HepG2 (cell line): ENCODE data around the gene UBE2M. TPM values are rescaled to one million over a fixed set of nuclear protein-coding genes. Genes with fewer than 3 reads are reported as not detected.

Source experiments
- KMT2B ChIP-seq: IDR thresholded peaks from 2 replicates; pipeline ENCODE4 v1.6.1; 2016; ENCODE audit warnings: missing genetic modification reagents, missing compliant biosample characterization
- LCORL ChIP-seq, 2 experiments: fragments of 450-650 bp in 1 of 2; sonication (generic) in 1 of 2; formaldehyde crosslinking in 1 of 2; IDR thresholded peaks; 2 replicates each; pipeline versions ENCODE4 v1.5.0 to v1.6.1; 2017 to 2020; ENCODE audit warnings: antibody characterized with exemption in 1 of 2, missing genetic modification reagents in 1 of 2
- RXRA ChIP-seq: sonication (generic); formaldehyde crosslinking; IDR thresholded peaks from 2 replicates; pipeline ENCODE4 v1.5.1; 2020; ENCODE audit warnings: missing genetic modification reagents
- ZNF10 ChIP-seq: sonication (generic); formaldehyde crosslinking; IDR thresholded peaks from 2 replicates; pipeline ENCODE4 v1.4.0; 2020; ENCODE audit warnings: mild to moderate bottlenecking, low read depth, missing genetic modification reagents, borderline replicate concordance
- ZNF296 ChIP-seq: sonication (generic); formaldehyde crosslinking; conservative IDR thresholded peaks from 2 replicates; pipeline ENCODE4 v1.5.0; 2020; ENCODE audit warnings: mild to moderate bottlenecking, missing genetic modification reagents
- ZNF33B ChIP-seq: sonication (generic); formaldehyde crosslinking; IDR thresholded peaks from 2 replicates; pipeline ENCODE4 v1.5.1; 2020; ENCODE audit warnings: mild to moderate bottlenecking, missing genetic modification reagents
- ZNF430 ChIP-seq: sonication (generic); formaldehyde crosslinking; IDR thresholded peaks from 2 replicates; pipeline ENCODE4 v1.9.0; 2021; ENCODE audit warnings: mild to moderate bottlenecking, missing genetic modification reagents
- ZSCAN29 ChIP-seq: sonication (generic); formaldehyde crosslinking; conservative IDR thresholded peaks from 2 replicates; pipeline ENCODE4 v1.4.0; 2020; ENCODE audit warnings: mild to moderate bottlenecking, missing genetic modification reagents
- polyA plus RNA-seq, 8 experiments: library from polyadenylated mRNA; depleted of rRNA in 3 of 8; stranded (reverse) in 7 of 8; unstranded in 1 of 8; fragments of >200 nt; fragmentation: Illumina TruSeq in 4 of 8; extraction: Trizol in 4 of 8; gene quantifications; 2 replicates each; pipeline versions ENCODE4 v1.2.1 to v1.2.3, GENCODE V29; 2011 to 2016; ENCODE audit warnings: low read depth in 4 of 8, missing spikeins in 1 of 8, mixed read lengths in 1 of 8; ENCODE audit not compliant: insufficient read depth in 1 of 8
- total RNA-seq, 5 experiments: library from RNA; depleted of rRNA; stranded (reverse); fragments of >200 nt; fragmentation: Illumina TruSeq; extraction: Trizol; gene quantifications; 2 replicates each; pipeline ENCODE4 v1.2.3, GENCODE V29; 2016; ENCODE audit warnings: low read depth in 1 of 5
- TF ChIP-seq, protein P1 (sequence below): sonication (generic); formaldehyde crosslinking; IDR thresholded peaks from 2 replicates; pipeline ENCODE4 v1.4.0; 2020; ENCODE audit warnings: missing genetic modification reagents
- TF ChIP-seq, protein P2 (sequence below): sonication (generic); formaldehyde crosslinking; conservative IDR thresholded peaks from 2 replicates; pipeline ENCODE4 v1.4.0; 2020; ENCODE audit warnings: missing genetic modification reagents
- TF ChIP-seq, protein P3 (sequence below), 2 experiments: fragments of 450-650 bp in 1 of 2; sonication (generic) in 1 of 2; formaldehyde crosslinking in 1 of 2; IDR thresholded peaks; 2 replicates each; pipeline versions ENCODE4 v1.6.1 to v1.8.0; 2016 to 2022; ENCODE audit warnings: antibody characterized with exemption in 1 of 2, mild to moderate bottlenecking in 1 of 2, missing genetic modification reagents in 1 of 2

Gene UBE2M
- total and polyA plus RNA-seq, 2 of the 13 experiments (the other 11 are each of a cell fraction or from before 2014, with no cell fraction given) = 36.2 to 50.3 TPM

DNA sequence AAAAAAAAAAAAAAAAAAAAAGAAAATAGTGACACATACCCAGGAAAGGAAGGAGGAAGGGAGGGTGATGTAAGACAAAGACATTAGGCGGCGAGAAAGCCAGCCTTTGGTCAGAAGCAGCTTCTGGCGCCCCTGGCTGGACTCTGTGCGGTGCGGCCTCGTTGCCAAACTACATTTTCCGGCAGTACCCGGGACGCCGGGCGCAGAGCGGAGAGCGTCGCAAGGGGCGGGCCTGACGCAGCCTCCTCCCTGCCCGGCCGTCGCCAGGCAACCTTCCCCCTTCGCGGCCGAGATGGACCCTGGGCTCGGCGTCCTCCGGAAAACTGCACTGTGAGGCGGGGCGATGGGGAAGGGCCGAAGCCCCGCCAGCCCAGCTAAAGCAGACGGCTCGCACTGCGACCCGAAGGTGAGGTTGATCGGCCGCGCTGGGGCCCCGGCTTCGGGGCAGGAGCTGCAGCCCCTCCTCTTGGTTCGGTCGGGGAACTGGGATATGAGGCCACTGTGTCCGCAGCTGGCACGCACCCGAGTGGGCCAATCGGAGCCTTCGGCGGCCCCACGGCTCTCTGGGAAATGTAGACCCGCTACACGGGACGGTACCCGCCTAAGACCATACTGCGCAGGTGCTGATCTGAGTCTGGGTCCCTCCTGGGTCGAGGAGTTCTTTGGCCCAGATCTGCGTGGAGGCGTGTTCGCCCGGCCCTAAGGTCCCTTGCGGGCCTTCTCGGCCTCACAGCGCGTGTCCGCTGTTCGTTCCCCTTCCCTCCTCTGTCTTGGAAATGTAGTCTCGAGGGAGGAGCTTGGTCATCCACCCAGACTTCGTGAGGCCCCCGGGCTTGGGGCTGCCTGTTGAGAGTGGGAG lies 17.0 kb upstream of the UBE2M start (continued):
- TF ChIP-seq, protein P1, sequence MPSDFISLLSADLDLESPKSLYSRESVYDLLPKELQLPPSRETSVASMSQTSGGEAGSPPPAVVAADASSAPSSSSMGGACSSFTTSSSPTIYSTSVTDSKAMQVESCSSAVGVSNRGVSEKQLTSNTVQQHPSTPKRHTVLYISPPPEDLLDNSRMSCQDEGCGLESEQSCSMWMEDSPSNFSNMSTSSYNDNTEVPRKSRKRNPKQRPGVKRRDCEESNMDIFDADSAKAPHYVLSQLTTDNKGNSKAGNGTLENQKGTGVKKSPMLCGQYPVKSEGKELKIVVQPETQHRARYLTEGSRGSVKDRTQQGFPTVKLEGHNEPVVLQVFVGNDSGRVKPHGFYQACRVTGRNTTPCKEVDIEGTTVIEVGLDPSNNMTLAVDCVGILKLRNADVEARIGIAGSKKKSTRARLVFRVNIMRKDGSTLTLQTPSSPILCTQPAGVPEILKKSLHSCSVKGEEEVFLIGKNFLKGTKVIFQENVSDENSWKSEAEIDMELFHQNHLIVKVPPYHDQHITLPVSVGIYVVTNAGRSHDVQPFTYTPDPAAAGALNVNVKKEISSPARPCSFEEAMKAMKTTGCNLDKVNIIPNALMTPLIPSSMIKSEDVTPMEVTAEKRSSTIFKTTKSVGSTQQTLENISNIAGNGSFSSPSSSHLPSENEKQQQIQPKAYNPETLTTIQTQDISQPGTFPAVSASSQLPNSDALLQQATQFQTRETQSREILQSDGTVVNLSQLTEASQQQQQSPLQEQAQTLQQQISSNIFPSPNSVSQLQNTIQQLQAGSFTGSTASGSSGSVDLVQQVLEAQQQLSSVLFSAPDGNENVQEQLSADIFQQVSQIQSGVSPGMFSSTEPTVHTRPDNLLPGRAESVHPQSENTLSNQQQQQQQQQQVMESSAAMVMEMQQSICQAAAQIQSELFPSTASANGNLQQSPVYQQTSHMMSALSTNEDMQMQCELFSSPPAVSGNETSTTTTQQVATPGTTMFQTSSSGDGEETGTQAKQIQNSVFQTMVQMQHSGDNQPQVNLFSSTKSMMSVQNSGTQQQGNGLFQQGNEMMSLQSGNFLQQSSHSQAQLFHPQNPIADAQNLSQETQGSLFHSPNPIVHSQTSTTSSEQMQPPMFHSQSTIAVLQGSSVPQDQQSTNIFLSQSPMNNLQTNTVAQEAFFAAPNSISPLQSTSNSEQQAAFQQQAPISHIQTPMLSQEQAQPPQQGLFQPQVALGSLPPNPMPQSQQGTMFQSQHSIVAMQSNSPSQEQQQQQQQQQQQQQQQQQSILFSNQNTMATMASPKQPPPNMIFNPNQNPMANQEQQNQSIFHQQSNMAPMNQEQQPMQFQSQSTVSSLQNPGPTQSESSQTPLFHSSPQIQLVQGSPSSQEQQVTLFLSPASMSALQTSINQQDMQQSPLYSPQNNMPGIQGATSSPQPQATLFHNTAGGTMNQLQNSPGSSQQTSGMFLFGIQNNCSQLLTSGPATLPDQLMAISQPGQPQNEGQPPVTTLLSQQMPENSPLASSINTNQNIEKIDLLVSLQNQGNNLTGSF (CRISPR knock-in tag) = peak; percentile 42; the same call in 1 of the 2 replicates
- TF ChIP-seq KMT2B (CRISPR knock-in tag) = peak; percentile 61
- TF ChIP-seq, protein P2, sequence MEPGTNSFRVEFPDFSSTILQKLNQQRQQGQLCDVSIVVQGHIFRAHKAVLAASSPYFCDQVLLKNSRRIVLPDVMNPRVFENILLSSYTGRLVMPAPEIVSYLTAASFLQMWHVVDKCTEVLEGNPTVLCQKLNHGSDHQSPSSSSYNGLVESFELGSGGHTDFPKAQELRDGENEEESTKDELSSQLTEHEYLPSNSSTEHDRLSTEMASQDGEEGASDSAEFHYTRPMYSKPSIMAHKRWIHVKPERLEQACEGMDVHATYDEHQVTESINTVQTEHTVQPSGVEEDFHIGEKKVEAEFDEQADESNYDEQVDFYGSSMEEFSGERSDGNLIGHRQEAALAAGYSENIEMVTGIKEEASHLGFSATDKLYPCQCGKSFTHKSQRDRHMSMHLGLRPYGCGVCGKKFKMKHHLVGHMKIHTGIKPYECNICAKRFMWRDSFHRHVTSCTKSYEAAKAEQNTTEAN = 0 out of 2 replicates have a peak, but pooled peaks have one; percentile 15
- 0 out of 2 replicates have a peak, but pooled peaks have one; percentile 43 for TF ChIP-seq ZNF10 (CRISPR knock-in tag)
- no peak for TF ChIP-seq LCORL (IDR thresholded peaks at IDR 0.05)
- peak; percentile 58; the same call in 1 of the 2 replicates for TF ChIP-seq LCORL (CRISPR knock-in tag; IDR thresholded peaks at IDR 0.05)
- TF ChIP-seq ZNF33B = no peak; the same call in 1 of the 2 replicates
- no peak for TF ChIP-seq ZNF296
- TF ChIP-seq, protein P3, sequence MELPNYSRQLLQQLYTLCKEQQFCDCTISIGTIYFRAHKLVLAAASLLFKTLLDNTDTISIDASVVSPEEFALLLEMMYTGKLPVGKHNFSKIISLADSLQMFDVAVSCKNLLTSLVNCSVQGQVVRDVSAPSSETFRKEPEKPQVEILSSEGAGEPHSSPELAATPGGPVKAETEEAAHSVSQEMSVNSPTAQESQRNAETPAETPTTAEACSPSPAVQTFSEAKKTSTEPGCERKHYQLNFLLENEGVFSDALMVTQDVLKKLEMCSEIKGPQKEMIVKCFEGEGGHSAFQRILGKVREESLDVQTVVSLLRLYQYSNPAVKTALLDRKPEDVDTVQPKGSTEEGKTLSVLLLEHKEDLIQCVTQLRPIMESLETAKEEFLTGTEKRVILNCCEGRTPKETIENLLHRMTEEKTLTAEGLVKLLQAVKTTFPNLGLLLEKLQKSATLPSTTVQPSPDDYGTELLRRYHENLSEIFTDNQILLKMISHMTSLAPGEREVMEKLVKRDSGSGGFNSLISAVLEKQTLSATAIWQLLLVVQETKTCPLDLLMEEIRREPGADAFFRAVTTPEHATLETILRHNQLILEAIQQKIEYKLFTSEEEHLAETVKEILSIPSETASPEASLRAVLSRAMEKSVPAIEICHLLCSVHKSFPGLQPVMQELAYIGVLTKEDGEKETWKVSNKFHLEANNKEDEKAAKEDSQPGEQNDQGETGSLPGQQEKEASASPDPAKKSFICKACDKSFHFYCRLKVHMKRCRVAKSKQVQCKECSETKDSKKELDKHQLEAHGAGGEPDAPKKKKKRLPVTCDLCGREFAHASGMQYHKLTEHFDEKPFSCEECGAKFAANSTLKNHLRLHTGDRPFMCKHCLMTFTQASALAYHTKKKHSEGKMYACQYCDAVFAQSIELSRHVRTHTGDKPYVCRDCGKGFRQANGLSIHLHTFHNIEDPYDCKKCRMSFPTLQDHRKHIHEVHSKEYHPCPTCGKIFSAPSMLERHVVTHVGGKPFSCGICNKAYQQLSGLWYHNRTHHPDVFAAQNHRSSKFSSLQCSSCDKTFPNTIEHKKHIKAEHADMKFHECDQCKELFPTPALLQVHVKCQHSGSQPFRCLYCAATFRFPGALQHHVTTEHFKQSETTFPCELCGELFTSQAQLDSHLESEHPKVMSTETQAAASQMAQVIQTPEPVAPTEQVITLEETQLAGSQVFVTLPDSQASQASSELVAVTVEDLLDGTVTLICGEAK (IDR thresholded peaks at IDR 0.05) = no peak
- TF ChIP-seq, protein P3 (CRISPR knock-in tag; IDR thresholded peaks at IDR 0.05) = peak; percentile 23; the same call in 1 of the 2 replicates
- peak; percentile 11; the same call in 1 of the 2 replicates for TF ChIP-seq RXRA (CRISPR knock-in tag)
- TF ChIP-seq ZSCAN29 (CRISPR knock-in tag) = 0 out of 2 replicates have a peak, but pooled peaks have one; percentile 25
- peak; percentile 86 for TF ChIP-seq ZNF430 (CRISPR knock-in tag)
